Stimulated activated CD8-positive, alpha-beta memory T cell treated with anti-CD3 and anti-CD28 coated beads, Interleukin-4, amount 100 ng/mL, for 1 hour (primary cell): Measurements from ENCODE around the gene PACSIN1.

ENCODE experiments used
- DNase-seq, 2 donors: peaks; one replicate each; pipeline ENCODE4 v3.0.0-alpha.2; 2020; ENCODE audit warnings: low read depth in 2 of 2, low spot score in 1 of 2

The PACSIN1 gene

DNA sequence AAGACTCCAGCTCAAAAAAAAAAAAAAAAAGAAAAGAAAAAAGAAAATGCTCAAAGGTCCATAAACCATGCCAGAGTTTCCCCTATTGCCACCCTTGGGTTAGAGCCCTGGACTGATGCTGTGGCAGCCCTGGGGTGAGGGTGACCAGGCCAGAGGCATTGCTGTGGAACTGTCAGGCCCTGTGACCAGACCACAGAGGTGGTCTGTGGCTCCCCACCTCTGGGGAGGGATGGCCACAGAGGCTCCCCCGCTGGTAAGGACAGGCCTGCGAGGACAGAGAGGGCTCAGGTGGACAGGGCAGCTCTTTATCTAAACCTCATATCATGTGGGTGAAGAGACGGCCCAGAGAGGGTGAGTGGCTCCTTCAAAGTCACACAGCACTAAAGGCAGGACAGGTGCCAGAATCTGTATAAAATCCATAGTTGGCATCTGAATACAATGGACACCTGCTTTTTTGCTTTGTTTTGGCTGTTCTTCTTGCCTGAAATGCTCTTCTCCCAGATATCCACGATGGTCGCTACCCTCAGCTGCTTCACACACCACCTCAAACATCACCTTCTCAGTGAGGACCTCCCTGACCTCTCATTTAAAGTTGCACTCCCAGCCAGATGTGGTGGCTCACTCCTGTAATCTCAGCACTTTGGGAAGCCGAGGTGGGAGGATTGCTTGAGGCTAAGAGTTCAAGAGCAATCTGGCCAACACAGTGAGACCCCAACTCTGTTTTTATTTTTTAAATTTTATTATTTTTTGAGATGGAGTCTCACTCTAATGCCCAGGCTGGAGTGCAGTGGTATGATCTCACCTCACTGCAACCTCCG lies 112.8 kb downstream of the PACSIN1 start:
- no peak for DNase-seq

DNA sequence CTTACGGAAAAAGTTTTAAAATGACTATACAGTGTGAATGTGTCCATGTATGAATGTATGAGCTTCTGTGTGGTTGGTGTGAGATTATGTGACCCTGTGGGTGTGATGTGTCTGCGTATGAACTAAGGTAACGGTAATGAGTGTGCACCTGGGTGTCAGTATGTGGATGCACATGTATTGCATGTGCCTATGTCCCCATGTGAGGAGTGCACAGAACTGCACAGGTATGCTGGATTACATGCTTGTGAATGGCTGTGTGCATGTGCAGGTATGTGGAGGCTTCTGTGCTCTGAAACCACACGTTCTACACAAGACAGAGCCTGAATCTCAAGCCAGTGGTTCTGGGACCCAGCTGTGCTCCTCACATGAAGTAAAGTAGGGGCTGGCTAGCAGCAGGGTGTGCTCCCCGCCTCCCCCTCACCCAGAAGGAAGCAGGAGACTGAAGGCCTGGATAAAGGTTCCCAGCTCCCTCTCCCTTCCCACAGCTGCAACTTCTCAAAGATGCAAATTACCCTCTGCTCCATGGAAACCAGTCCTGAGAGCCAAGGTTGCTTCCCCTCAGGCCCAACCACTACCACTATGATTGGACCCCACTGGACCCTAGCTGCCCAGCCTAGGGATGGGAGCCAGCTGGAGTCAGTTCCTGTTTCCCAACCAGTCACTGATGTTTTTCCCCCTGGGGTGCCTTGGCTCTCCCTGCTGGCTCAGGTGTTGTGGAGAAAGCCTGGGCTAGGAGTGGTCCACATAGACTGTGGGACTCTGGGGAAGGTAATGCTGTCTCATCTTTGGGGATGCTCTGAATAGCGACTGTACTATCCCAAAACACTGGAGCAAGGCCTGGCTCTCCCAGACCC lies 115.1 kb downstream of the PACSIN1 start:
- no peak for DNase-seq

GRCh38 chr6:34581561-34581920 lies 115.7 kb downstream of the PACSIN1 start:
- no peak for DNase-seq

DNA sequence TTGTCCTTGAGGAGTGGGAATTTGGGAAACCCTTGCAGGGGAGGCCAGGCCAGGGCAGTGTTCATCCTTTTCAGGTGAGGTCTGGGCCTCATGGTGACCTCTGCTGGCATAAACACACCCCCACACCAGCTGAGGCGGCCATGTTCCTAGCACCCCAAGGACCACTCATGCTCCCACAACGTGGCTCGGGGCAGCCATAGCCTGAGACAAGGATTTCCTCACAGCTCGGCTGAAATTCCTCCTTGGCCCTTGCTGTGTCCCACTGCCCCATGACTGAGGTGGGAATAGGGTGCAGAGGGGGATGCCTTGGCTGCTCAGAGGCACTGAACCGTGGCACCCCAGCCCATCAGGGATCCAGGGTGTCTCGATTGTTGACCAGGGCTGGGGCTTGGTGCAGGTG lies 117.6 kb downstream of the PACSIN1 start:
- DNase-seq: no peak

DNA sequence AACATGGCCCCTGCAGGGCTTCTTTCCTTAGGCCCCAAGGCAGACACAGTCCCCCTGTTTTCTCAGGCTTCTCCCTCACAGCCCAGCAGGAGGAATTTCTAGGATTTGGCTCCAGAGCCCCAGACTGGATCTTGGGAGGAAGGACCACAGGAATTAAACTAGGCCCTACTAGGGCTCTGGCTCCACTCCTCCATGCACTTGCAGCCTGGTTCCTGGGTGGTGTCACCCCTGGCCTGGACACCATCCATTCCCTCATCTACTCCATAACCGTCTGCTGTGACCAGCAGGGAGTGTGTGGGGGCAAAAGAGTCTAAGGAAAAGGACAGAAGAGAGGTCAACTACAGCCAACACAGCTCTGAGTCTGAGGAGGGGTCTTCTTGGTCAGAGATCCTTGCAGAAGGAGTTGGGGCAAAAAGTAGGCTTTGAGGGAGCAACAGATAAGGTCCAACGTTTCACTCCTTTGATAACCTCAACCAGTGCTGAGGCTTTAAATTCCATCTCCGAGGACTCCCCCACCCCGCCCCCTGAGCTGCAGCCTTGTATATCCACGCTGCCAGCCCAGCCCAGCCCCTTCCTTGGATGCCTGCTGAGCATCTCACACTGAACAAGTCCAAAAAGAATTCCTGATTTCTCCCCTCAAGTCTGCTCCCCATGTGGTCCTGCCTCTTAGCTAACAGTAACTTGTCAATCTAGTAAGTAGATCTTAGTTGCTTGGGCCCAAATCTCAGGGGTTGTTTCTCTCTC lies 118.2 kb downstream of the PACSIN1 start:
- no peak for DNase-seq

DNA sequence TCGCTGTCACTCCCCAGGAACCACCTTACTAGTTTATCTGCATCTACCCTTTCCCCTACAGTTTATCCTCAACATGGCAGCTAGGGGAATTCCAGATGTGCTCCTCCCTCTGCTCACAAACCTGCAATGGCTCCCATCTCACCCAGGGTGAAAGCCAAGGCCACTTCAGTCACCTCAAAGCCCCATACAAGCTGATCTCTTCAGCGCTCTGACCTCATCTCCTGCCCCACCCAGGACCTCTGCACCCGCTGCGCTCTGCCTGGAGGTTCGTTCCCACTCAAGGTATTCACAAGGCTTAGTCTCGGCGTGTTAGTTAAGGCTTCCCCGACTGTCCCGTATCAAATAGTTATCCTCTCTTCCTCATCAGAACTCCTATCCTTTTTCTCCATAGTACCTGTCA lies 118.8 kb downstream of the PACSIN1 start:
- no peak for DNase-seq
